ENCODE measurements around the gene PDLIM7. TPM values are rescaled to one million over a fixed set of nuclear protein-coding genes. Genes with fewer than 3 reads are reported as not detected.

The PDLIM7 gene
- polyA plus RNA-seq, 1 of the 3 experiments (the other 2 are of a cell fraction) = 206 TPM

DNA sequence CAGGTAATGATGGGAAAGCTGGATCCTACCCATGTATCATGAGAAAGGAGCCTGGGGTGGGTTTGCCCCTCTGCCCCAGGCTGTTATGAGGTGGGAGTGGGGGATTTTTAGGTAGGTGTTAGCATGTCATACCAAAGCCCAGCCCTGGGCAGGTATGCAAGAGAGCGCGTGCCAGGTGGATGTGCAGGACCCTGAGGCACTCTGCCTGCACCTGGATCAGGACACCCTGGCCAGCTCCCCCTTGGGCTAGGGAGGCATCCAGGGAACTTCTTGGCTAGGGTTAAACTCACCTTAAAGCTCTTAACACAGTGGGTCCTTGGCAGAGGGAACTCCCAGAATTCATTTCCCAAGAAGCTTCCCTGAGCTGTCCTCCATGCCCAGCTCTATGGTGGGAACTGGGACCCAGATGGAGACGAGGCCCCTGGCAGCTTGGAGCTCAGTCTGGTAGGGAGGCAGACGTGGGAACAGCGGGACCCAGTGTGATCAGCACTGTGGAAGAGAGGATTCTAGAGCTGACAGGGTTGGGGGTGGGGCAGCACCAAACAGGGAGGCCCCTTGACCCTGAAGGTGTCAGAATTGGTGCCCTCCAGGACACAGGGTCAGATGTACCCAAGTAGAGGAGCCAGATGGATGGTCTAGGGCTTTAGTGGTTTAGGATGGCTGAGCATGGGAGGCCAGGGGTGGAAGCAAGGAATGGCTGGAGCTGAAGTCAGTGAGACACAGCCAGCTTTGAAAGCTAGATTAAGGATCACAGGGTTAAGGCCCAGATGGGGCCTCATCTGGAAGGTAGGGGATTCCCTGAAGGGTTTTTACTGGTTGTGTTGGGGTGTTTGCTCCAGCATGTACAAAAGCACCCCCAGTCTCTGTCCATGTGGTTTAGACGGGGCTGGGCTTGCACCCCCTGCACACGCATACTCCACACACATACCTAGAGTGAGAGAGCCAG, 53.0 kb downstream of the PDLIM7 start:
- DNase-seq = no peak
- Histone ChIP-seq H3K4me3 (ENCODE audit: low read depth in 2 of 2, low read length in 1 of 2) (no peak overlapping the region), H2AFZ (ENCODE audit: low read depth) (no peak overlapping the region), H4K20me1 (ENCODE audit: insufficient read depth) (0 out of 2 replicates have a peak, but pooled peaks cover 9% of the 10 kb centered on the region), H3F3A (replicated peaks; ENCODE audit: insufficient read depth) (peaks cover 21% of the 10 kb centered on the region), H3K36me3 (replicated peaks in 1 of 2; ENCODE audit: control insufficient read depth in 1 of 2, insufficient read depth in 2 of 2, low read length in 1 of 2) (peaks cover 5 to 13% of the 10 kb centered on the region in 2 experiments), H3K27ac (ENCODE audit: low read depth in 2 of 2, low read length in 1 of 2) (no peak overlapping the region; a peak in 1 of 4 replicates), H3K4me2 (no peak overlapping the region), H3K9me3 (no peaks in the 10 kb centered on the region), H3K27me3 (ENCODE audit: insufficient read depth) (no peaks in the 10 kb centered on the region), H3K79me2 (ENCODE audit: insufficient read depth) (peaks cover 23% of the 10 kb centered on the region), H3K9ac (no peak overlapping the region), H3K4me1 (ENCODE audit: control insufficient read depth in 1 of 2, insufficient read depth in 2 of 2, low read depth in 1 of 2, low read length in 1 of 2) (peaks cover 21 to 33% of the 10 kb centered on the region in 2 experiments), H3K9me2 (no peaks in the 10 kb centered on the region)
- 97% methylated on average over 7 of the region's 7 CpGs for WGBS (ENCODE audit: low lambda C conversion rate)
- CTCF ChIA-PET = interaction anchor here (0.8 to 15.5 kb wide), 8 partner anchors 11 to 75 kb away, joined by 3 to 318 read pairs (median 44); partner anchors contain the start of genes GRK6, PDLIM7 and PFN3
- TF ChIP-seq RFX5 (IDR thresholded peaks at IDR 0.05; ENCODE audit: low read length) (no peak), RXRA (IDR thresholded peaks at IDR 0.05; ENCODE audit: borderline replicate concordance, low read depth) (no peak), TCF12 (IDR thresholded peaks at IDR 0.05) (no peak), NRF1 (IDR thresholded peaks at IDR 0.05; ENCODE audit: low read depth, low read length) (no peak), RCOR1 (IDR thresholded peaks at IDR 0.05; ENCODE audit: low read length) (no peak), FOSL2 (IDR thresholded peaks at IDR 0.05; ENCODE audit: borderline replicate concordance, low read depth) (no peak), PBX3 (IDR thresholded peaks at IDR 0.05) (no peak), IRF3 (IDR thresholded peaks at IDR 0.05; ENCODE audit: low read depth, low read length) (no peak), GABPA (IDR thresholded peaks at IDR 0.05; ENCODE audit: low read depth) (no peak), FOXM1 (IDR thresholded peaks at IDR 0.05; ENCODE audit: low read depth) (no peak), SIN3A (IDR thresholded peaks at IDR 0.05; ENCODE audit: borderline replicate concordance, low read depth, low read length) (no peak), JUND (IDR thresholded peaks at IDR 0.05) (no peak), EZH2phosphoT487 (IDR thresholded peaks at IDR 0.05; ENCODE audit: borderline replicate concordance, low read depth) (no peak), TEAD4 (IDR thresholded peaks at IDR 0.05; ENCODE audit: borderline replicate concordance, insufficient read depth) (no peak), CTCF (IDR thresholded peaks at IDR 0.05) (no peak)
- TF ChIP-seq, protein P1, sequence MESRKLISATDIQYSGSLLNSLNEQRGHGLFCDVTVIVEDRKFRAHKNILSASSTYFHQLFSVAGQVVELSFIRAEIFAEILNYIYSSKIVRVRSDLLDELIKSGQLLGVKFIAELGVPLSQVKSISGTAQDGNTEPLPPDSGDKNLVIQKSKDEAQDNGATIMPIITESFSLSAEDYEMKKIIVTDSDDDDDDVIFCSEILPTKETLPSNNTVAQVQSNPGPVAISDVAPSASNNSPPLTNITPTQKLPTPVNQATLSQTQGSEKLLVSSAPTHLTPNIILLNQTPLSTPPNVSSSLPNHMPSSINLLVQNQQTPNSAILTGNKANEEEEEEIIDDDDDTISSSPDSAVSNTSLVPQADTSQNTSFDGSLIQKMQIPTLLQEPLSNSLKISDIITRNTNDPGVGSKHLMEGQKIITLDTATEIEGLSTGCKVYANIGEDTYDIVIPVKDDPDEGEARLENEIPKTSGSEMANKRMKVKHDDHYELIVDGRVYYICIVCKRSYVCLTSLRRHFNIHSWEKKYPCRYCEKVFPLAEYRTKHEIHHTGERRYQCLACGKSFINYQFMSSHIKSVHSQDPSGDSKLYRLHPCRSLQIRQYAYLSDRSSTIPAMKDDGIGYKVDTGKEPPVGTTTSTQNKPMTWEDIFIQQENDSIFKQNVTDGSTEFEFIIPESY (IDR thresholded peaks at IDR 0.05; ENCODE audit: borderline replicate concordance, low read depth) = no peak
- TF ChIP-seq, protein P2, sequence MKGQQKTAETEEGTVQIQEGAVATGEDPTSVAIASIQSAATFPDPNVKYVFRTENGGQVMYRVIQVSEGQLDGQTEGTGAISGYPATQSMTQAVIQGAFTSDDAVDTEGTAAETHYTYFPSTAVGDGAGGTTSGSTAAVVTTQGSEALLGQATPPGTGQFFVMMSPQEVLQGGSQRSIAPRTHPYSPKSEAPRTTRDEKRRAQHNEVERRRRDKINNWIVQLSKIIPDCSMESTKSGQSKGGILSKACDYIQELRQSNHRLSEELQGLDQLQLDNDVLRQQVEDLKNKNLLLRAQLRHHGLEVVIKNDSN (IDR thresholded peaks at IDR 0.05; ENCODE audit: borderline replicate concordance, low read depth) = no peak
- TF ChIP-seq, protein P3, sequence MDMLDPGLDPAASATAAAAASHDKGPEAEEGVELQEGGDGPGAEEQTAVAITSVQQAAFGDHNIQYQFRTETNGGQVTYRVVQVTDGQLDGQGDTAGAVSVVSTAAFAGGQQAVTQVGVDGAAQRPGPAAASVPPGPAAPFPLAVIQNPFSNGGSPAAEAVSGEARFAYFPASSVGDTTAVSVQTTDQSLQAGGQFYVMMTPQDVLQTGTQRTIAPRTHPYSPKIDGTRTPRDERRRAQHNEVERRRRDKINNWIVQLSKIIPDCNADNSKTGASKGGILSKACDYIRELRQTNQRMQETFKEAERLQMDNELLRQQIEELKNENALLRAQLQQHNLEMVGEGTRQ (IDR thresholded peaks at IDR 0.05; ENCODE audit: borderline replicate concordance, low read depth, low read length) = no peak
- POLR2A ChIA-PET = interaction anchor here (1.1 to 6.1 kb wide), 4 partner anchors 8 to 41 kb away, joined by 4 to 46 read pairs (median 6); no protein-coding TSS in a partner anchor
